Measurements from ENCODE around the gene HERPUD2. TPM values are rescaled to one million over a fixed set of nuclear protein-coding genes. Genes with fewer than 3 reads are reported as not detected.

Gene HERPUD2
- total RNA-seq, 4 donors from 2014 or later = 27.0 to 35.9 (median 29.9) TPM

DNA sequence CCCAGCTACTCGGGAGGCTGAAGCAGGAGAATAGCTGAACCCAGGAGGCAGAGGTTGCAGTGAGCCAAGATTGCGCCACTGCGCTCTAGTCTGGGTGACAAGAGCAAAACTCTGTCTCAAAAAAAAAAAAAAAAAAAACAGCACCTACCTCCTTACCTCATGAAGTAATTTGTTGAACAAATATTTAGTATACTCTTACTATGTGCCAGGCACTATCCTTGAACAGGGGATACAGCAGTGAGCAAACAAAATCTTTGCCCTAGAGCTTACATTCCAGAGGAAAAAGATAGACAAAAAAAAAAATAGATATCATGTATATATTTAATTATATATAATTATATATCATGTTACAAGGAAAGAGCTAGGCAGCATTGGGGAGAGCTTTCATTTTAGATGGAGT, 36.4 kb upstream of the HERPUD2 start:
- Histone ChIP-seq H3K9me3 (no peaks in the 10 kb centered on the region), H3K4me1 (no peaks in the 10 kb centered on the region), H3K4me3 (replicated peaks in 1 of 3) (no peak overlapping the region), H3K27me3 (no peaks in the 10 kb centered on the region), H3K36me3 (no peaks in the 10 kb centered on the region), H3K27ac (no peak overlapping the region)
- intact Hi-C loops (cut with DNase I) = no loop called here
- TF ChIP-seq POLR2A (IDR thresholded peaks at IDR 0.05) (no peak), CTCF (IDR thresholded peaks at IDR 0.05) (no peak)
- DNase-seq = no peak
- 88 to 100% methylated on average over 3 of the region's 3 CpGs for WGBS, 2 donors

- no peaks in the 10 kb centered on the region for H3K4me1 ChIP-seq
- 79 to 89% methylated on average over 3 of the region's 3 CpGs for WGBS, 2 donors
- H3K9me3 ChIP-seq = no peaks in the 10 kb centered on the region
- no peak overlapping the region for H3K4me3 ChIP-seq (replicated peaks in 1 of 3)
- no peaks in the 10 kb centered on the region for H3K27me3 ChIP-seq
- H3K36me3 ChIP-seq = no peaks in the 10 kb centered on the region
- DNase-seq = no peak
- TF ChIP-seq POLR2A (IDR thresholded peaks at IDR 0.05) (no peak), CTCF (IDR thresholded peaks at IDR 0.05) (no peak)
- intact Hi-C loops (cut with DNase I) = no loop called here
- H3K27ac ChIP-seq = no peak overlapping the region
These were observed 34.3 kb upstream of the HERPUD2 start for GRCh38 chr7:35729061-35729783.

DNA sequence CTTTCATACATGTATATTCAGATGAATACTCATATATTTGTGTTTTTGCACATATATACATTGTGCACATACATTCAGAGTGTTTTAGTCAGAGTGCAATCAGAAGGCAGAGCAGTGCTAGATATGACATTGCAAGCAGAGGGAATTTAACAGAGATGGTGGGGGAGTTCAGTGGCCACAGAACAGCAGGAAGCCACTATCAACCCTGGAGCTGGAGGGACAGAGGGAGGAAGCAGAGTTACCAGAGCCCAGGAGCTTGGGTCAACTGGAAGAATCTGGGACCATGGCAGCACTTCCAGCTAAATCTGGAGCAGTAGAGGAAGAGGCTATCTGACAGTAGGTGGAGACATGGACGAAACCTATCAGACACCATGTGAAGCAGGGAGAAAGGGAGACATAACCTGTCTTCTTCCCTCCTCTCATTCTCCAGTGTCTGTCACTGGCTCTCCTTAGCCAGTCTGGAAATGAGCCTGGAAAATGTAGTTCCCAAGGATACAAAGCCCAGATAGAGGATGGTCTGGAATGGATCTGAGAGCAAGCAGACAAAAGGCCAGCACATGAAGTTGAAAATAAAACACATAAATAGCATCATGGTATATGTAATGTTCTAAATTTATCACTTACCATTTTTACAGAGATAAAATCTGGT, 33.6 kb upstream of the HERPUD2 start:
- H3K27ac ChIP-seq = no peak overlapping the region

GRCh38 chr7:35727571-35727970, 32.6 kb upstream of the HERPUD2 start:
- TF ChIP-seq POLR2A (IDR thresholded peaks at IDR 0.05) (no peak), CTCF (IDR thresholded peaks at IDR 0.05) (no peak)
- Histone ChIP-seq H3K27me3 (no peaks in the 10 kb centered on the region), H3K9me3 (no peaks in the 10 kb centered on the region), H3K4me3 (replicated peaks in 1 of 3) (no peak overlapping the region), H3K4me1 (no peaks in the 10 kb centered on the region), H3K36me3 (no peaks in the 10 kb centered on the region), H3K27ac (no peak overlapping the region)
- intact Hi-C loops (cut with DNase I) = no loop called here
- 100% methylated on average over 2 of the region's 2 CpGs for WGBS, 2 donors
- no peak for DNase-seq

More for the DNA sequence above, 33.6 kb upstream of the HERPUD2 start:
- Histone ChIP-seq H3K4me1 (no peaks in the 10 kb centered on the region), H3K27me3 (no peaks in the 10 kb centered on the region), H3K4me3 (replicated peaks in 1 of 3) (no peak overlapping the region), H3K9me3 (no peaks in the 10 kb centered on the region), H3K36me3 (no peaks in the 10 kb centered on the region)
- intact Hi-C loops (cut with DNase I) = no loop called here
- TF ChIP-seq POLR2A (IDR thresholded peaks at IDR 0.05) (no peak), CTCF (IDR thresholded peaks at IDR 0.05) (no peak)
- 88 to 96% methylated on average over 1 of the region's 1 CpG for WGBS, 2 donors
- DNase-seq = no peak

GRCh38 chr7:35726654-35727053, 31.7 kb upstream of the HERPUD2 start:
- Histone ChIP-seq H3K36me3 (no peaks in the 10 kb centered on the region), H3K27ac (no peak overlapping the region), H3K4me3 (replicated peaks in 1 of 3) (no peak overlapping the region), H3K4me1 (no peaks in the 10 kb centered on the region), H3K9me3 (no peaks in the 10 kb centered on the region), H3K27me3 (no peaks in the 10 kb centered on the region)
- no peak for DNase-seq
- intact Hi-C loops (cut with DNase I) = no loop called here
- no peak for TF ChIP-seq CTCF (IDR thresholded peaks at IDR 0.05)
- no peak for TF ChIP-seq POLR2A (IDR thresholded peaks at IDR 0.05)
- WGBS, 2 donors = 91 to 94% methylated on average over 3 of the region's 3 CpGs
